Osteoblast (primary cell): Measurements from ENCODE around the gene P2RY12. TPM values are rescaled to one million over a fixed set of nuclear protein-coding genes. Genes with fewer than 3 reads are reported as not detected.

Experiments
- DNase-seq: peaks from one replicate; pipeline ENCODE4 v3.0.0; 2011; ENCODE audit warnings: low spot score, mixed read lengths; ENCODE audit not compliant: insufficient read length; ENCODE audit errors: missing footprints
- H2AFZ ChIP-seq: 2 replicates; pipeline ENCODE4 v1.6.0; 2011; ENCODE audit warnings: mild to moderate bottlenecking, low read length
- H3K27ac ChIP-seq: 2 replicates; pipeline ENCODE4 v1.5.1; 2011; ENCODE audit warnings: mild to moderate bottlenecking, low read depth, low read length, moderate library complexity
- H3K27me3 ChIP-seq: 2 replicates; pipeline ENCODE4 v1.6.0; 2012; ENCODE audit warnings: mild to moderate bottlenecking, control low read depth, inconsistent platforms, low read length, moderate library complexity; ENCODE audit not compliant: insufficient read depth
- H3K36me3 ChIP-seq: 2 replicates; pipeline ENCODE4 v1.5.1; 2011; ENCODE audit warnings: mild to moderate bottlenecking, low read length, control low read depth, moderate library complexity; ENCODE audit not compliant: insufficient read depth
- H3K4me1 ChIP-seq: 2 replicates; pipeline ENCODE4 v1.5.1; 2011; ENCODE audit warnings: mild to moderate bottlenecking, low read length, control low read depth, moderate library complexity; ENCODE audit not compliant: insufficient read depth
- H3K4me2 ChIP-seq: 2 replicates; pipeline ENCODE4 v1.6.0; 2011; ENCODE audit warnings: mild to moderate bottlenecking, low read length; ENCODE audit not compliant: insufficient read depth
- H3K4me3 ChIP-seq: fragments of 200-600 bp; sonication (generic); 3 replicates; pipeline ENCODE4 v1.5.1; 2012; ENCODE audit warnings: mild to moderate bottlenecking, low read length, inconsistent platforms; ENCODE audit not compliant: insufficient read depth
- H3K79me2 ChIP-seq: 2 replicates; pipeline ENCODE4 v1.6.0; 2012; ENCODE audit warnings: mild to moderate bottlenecking, low read length, control low read depth, inconsistent platforms; ENCODE audit not compliant: insufficient read depth
- H3K9me3 ChIP-seq: 2 replicates; pipeline ENCODE4 v1.5.1; 2011; ENCODE audit warnings: low read depth, low read length, control low read depth
- H4K20me1 ChIP-seq: 2 replicates; pipeline ENCODE4 v1.6.0; 2012; ENCODE audit warnings: mild to moderate bottlenecking, low read length, control low read depth; ENCODE audit not compliant: insufficient read depth
- CTCF ChIP-seq: IDR thresholded peaks from 2 replicates; pipeline ENCODE4 v1.5.1; 2011; ENCODE audit warnings: mild to moderate bottlenecking, low read depth, low read length, moderate library complexity; ENCODE audit errors: extremely low read depth
- total RNA-seq: library from RNA; depleted of rRNA; stranded (reverse); fragments of >200 nt; gene quantifications from 2 replicates; pipeline ENCODE4 v1.2.3, GENCODE V29; 2012

The P2RY12 gene
- total RNA-seq, 1 donor = not detected

- TF ChIP-seq CTCF = peak; percentile 13
- H3K36me3 ChIP-seq = no peaks in the 10 kb centered on the region
- no peak overlapping the region for H3K4me2 ChIP-seq
- DNase-seq = no peak
- no peaks in the 10 kb centered on the region for H3K9me3 ChIP-seq
- peaks cover 13% of the 10 kb centered on the region for H3K4me1 ChIP-seq
- H2AFZ ChIP-seq = no peak overlapping the region
- no peak overlapping the region for H3K4me3 ChIP-seq
- no peak overlapping the region for H3K27ac ChIP-seq
- H3K79me2 ChIP-seq = no peaks in the 10 kb centered on the region
- no peaks in the 10 kb centered on the region for H4K20me1 ChIP-seq
- H3K27me3 ChIP-seq = no peaks in the 10 kb centered on the region
Measured at GRCh38 chr3:151421938-151422337, 37.4 kb upstream of the P2RY12 start.

DNA sequence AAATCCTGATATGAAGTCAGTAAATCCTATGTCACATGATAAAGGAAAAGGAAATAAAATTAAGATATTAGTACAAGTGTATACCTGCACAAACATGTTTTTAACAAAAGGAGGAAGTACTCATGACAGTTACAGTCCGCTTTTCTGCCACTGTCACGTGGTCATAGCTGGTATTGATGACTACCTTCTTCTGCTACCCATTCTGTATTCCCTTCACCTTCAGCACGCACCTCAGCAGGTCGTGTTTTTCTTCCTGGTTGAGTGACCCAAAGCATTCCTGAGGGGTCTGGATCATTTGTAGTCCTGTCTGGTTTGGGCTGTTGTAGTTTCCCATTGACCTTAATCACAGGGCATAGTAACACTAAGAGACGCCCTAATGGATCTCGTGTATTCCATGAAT, 35.3 kb upstream of the P2RY12 start:
- H3K27ac ChIP-seq = no peak overlapping the region
- no peak for DNase-seq
- no peaks in the 10 kb centered on the region for H3K9me3 ChIP-seq

DNA sequence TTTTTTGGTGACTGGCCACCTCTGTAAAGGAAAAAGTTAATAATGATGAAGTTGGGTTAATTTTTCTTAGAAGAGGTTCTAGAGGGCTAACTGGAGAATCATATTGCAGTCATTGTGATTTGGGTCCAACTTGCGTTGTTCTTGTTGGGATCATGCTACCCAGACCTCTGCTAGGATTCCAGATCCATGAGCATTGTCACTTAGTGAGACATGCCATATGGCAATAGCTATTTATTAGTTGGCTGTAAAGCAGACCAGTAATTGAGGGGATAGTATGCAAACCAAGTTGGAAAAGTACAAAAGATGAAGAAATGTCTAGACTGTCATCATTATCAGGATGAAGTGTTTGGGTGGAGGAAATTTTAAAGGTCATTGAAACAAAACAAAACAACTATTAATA, 30.7 kb upstream of the P2RY12 start:
- no peak for TF ChIP-seq CTCF
- Histone ChIP-seq H2AFZ (no peak overlapping the region), H3K4me2 (no peak overlapping the region), H4K20me1 (no peaks in the 10 kb centered on the region), H3K79me2 (no peaks in the 10 kb centered on the region), H3K4me3 (no peak overlapping the region), H3K27me3 (no peaks in the 10 kb centered on the region), H3K9me3 (no peaks in the 10 kb centered on the region), H3K4me1 (peaks cover 13% of the 10 kb centered on the region), H3K27ac (no peak overlapping the region), H3K36me3 (no peaks in the 10 kb centered on the region)
- DNase-seq = no peak

More for the DNA sequence above, 35.3 kb upstream of the P2RY12 start:
- no peaks in the 10 kb centered on the region for H3K27me3 ChIP-seq
- H2AFZ ChIP-seq = no peak overlapping the region
- H3K4me1 ChIP-seq = peaks cover 3% of the 10 kb centered on the region
- H4K20me1 ChIP-seq = no peaks in the 10 kb centered on the region
- H3K36me3 ChIP-seq = no peaks in the 10 kb centered on the region
- TF ChIP-seq CTCF = no peak
- H3K79me2 ChIP-seq = no peaks in the 10 kb centered on the region
- H3K4me3 ChIP-seq = no peak overlapping the region
- H3K4me2 ChIP-seq = no peak overlapping the region

- Histone ChIP-seq H3K79me2 (no peaks in the 10 kb centered on the region), H3K4me3 (no peak overlapping the region), H3K4me1 (peaks cover 15% of the 10 kb centered on the region), H3K27ac (no peak overlapping the region), H3K36me3 (no peaks in the 10 kb centered on the region), H3K9me3 (no peaks in the 10 kb centered on the region), H4K20me1 (no peaks in the 10 kb centered on the region), H2AFZ (no peak overlapping the region), H3K4me2 (no peak overlapping the region), H3K27me3 (no peaks in the 10 kb centered on the region)
- DNase-seq = no peak
- no peak for TF ChIP-seq CTCF
Measured at GRCh38 chr3:151412989-151413388, 28.4 kb upstream of the P2RY12 start.
